ENCODE data around the gene RGL1.

GRCh38 chr1:183845681-183846080 lies 40.8 kb downstream of the RGL1 start:
- TF ChIP-seq, protein P1, sequence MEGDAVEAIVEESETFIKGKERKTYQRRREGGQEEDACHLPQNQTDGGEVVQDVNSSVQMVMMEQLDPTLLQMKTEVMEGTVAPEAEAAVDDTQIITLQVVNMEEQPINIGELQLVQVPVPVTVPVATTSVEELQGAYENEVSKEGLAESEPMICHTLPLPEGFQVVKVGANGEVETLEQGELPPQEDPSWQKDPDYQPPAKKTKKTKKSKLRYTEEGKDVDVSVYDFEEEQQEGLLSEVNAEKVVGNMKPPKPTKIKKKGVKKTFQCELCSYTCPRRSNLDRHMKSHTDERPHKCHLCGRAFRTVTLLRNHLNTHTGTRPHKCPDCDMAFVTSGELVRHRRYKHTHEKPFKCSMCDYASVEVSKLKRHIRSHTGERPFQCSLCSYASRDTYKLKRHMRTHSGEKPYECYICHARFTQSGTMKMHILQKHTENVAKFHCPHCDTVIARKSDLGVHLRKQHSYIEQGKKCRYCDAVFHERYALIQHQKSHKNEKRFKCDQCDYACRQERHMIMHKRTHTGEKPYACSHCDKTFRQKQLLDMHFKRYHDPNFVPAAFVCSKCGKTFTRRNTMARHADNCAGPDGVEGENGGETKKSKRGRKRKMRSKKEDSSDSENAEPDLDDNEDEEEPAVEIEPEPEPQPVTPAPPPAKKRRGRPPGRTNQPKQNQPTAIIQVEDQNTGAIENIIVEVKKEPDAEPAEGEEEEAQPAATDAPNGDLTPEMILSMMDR (IDR thresholded peaks at IDR 0.05 in 2 of 3, conservative IDR thresholded peaks at IDR 0.05 in 1 of 3; ENCODE audit: borderline replicate concordance in 1 of 3, insufficient read depth in 1 of 3, low read depth in 2 of 3, low read length in 2 of 3) = no peak
- TF ChIP-seq POLR2AphosphoS5 (IDR thresholded peaks at IDR 0.05; ENCODE audit: low read depth, low read length) = no peak
- TF ChIP-seq RAD21 (IDR thresholded peaks at IDR 0.05; ENCODE audit: low read depth) = no peak
- no peak for TF ChIP-seq POLR2A (IDR thresholded peaks at IDR 0.05; ENCODE audit: borderline replicate concordance, extremely low read depth, insufficient read depth, insufficient read length)
- TF ChIP-seq EGR1 (IDR thresholded peaks at IDR 0.05; ENCODE audit: low read depth) = no peak
- TF ChIP-seq, protein P2, sequence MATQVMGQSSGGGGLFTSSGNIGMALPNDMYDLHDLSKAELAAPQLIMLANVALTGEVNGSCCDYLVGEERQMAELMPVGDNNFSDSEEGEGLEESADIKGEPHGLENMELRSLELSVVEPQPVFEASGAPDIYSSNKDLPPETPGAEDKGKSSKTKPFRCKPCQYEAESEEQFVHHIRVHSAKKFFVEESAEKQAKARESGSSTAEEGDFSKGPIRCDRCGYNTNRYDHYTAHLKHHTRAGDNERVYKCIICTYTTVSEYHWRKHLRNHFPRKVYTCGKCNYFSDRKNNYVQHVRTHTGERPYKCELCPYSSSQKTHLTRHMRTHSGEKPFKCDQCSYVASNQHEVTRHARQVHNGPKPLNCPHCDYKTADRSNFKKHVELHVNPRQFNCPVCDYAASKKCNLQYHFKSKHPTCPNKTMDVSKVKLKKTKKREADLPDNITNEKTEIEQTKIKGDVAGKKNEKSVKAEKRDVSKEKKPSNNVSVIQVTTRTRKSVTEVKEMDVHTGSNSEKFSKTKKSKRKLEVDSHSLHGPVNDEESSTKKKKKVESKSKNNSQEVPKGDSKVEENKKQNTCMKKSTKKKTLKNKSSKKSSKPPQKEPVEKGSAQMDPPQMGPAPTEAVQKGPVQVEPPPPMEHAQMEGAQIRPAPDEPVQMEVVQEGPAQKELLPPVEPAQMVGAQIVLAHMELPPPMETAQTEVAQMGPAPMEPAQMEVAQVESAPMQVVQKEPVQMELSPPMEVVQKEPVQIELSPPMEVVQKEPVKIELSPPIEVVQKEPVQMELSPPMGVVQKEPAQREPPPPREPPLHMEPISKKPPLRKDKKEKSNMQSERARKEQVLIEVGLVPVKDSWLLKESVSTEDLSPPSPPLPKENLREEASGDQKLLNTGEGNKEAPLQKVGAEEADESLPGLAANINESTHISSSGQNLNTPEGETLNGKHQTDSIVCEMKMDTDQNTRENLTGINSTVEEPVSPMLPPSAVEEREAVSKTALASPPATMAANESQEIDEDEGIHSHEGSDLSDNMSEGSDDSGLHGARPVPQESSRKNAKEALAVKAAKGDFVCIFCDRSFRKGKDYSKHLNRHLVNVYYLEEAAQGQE (IDR thresholded peaks at IDR 0.05; ENCODE audit: low read depth) = no peak
- TF ChIP-seq ZNF274 (IDR thresholded peaks at IDR 0.05; ENCODE audit: low read depth, low read length) = no peak
- no peak for TF ChIP-seq SP1 (IDR thresholded peaks at IDR 0.05; ENCODE audit: low read depth)
- TF ChIP-seq JUND (IDR thresholded peaks at IDR 0.05) = no peak
- TF ChIP-seq YY1 (IDR thresholded peaks at IDR 0.05; ENCODE audit: extremely low read depth, insufficient replicate concordance, low read depth, low read length) = no peak
- TF ChIP-seq EZH2 (IDR thresholded peaks at IDR 0.05) = no peak
